MCF 10A (cell line): ENCODE measurements around the gene ST6GALNAC2. TPM values are rescaled to one million over a fixed set of nuclear protein-coding genes. Genes with fewer than 3 reads are reported as not detected.

ENCODE experiments used
- BruUV-seq: library from RNA; stranded (reverse); fragments of 400-500 nt; replicated peaks from 2 replicates; lab custom pipeline; 2021; lab: Mats Ljungman, UMichigan
- CTCF ChIA-PET: fragments of 300-600 bp; sonication (Branson Sonifier 250); formaldehyde crosslinking; extraction: SDS; loops from one replicate; lab custom pipeline; 2021; ENCODE audit warnings: antibody characterized with exemption, inconsistent platforms; lab: Yijun Ruan, JAX
- POLR2A ChIA-PET: fragments of 300-600, 350-650 bp; sonication (Branson Sonifier 250); formaldehyde crosslinking; extraction: SDS; loops from one replicate; lab custom pipeline; 2020; ENCODE audit warnings: antibody characterized with exemption, inconsistent platforms; lab: Yijun Ruan, JAX
- DNase-seq: peaks from one replicate; pipeline ENCODE4 v3.0.0-alpha.2; 2018; ENCODE audit not compliant: unreplicated experiment
- H3K27ac Mint-ChIP-seq: one replicate; pipeline ENCODE4 v1.8.0; 2022; ENCODE audit warnings: mild to moderate bottlenecking, low read depth, mixed read lengths; ENCODE audit not compliant: unreplicated experiment
- H3K27me3 Mint-ChIP-seq: one replicate; pipeline ENCODE4 v1.8.0; 2022; ENCODE audit warnings: mixed read lengths; ENCODE audit not compliant: insufficient read depth, unreplicated experiment
- H3K36me3 Mint-ChIP-seq: one replicate; pipeline ENCODE4 v1.8.0; 2022; ENCODE audit warnings: mild to moderate bottlenecking, moderate library complexity, mixed read lengths; ENCODE audit not compliant: insufficient read depth, unreplicated experiment
- H3K4me1 Mint-ChIP-seq: one replicate; pipeline ENCODE4 v1.8.0; 2022; ENCODE audit warnings: mixed read lengths; ENCODE audit not compliant: insufficient read depth, unreplicated experiment
- H3K4me3 Mint-ChIP-seq: one replicate; pipeline ENCODE4 v1.8.0; 2022; ENCODE audit warnings: mild to moderate bottlenecking, moderate library complexity, mixed read lengths; ENCODE audit not compliant: unreplicated experiment
- H3K9me3 Mint-ChIP-seq: one replicate; pipeline ENCODE4 v1.8.0; 2022; ENCODE audit warnings: mixed read lengths; ENCODE audit not compliant: unreplicated experiment
- CTCF ChIP-seq: fragments of 200-600 bp; IDR thresholded peaks from one replicate; pipeline ENCODE4 v1.8.0; 2022; ENCODE audit warnings: antibody characterized with exemption, mild to moderate bottlenecking; ENCODE audit not compliant: unreplicated experiment
- intact Hi-C: fragments of 100-400 bp; cut with micrococcal nuclease; formaldehyde crosslinking; loops from 2 replicates; pipeline ENCODE4 v1.14.1; 2022
- total RNA-seq: library from RNA; stranded (reverse); gene quantifications from 2 replicates; pipeline ENCODE4 v1.2.3, GENCODE V29; 2022

The ST6GALNAC2 gene
- total RNA-seq, 1 experiment from 2014 or later, result 7.7 TPM

GRCh38 chr17:76549539-76549938 is 36.1 kb downstream of the ST6GALNAC2 start:
- Mint-ChIP-seq H3K36me3 (no peaks in the 10 kb centered on the region), H3K27me3 (peaks cover 3% of the 10 kb centered on the region), H3K4me3 (peak overlapping the region; percentile 30), H3K4me1 (peaks cover 11% of the 10 kb centered on the region), H3K27ac (peak overlapping the region; percentile 68), H3K9me3 (no peaks in the 10 kb centered on the region)
- POLR2A ChIA-PET, result interaction anchor here (0.8 to 4.5 kb wide), 11 partner anchors 8 to 176 kb away, joined by 3 to 30 read pairs (median 4); partner anchors contain the start of gene ST6GALNAC2
- no peak for TF ChIP-seq CTCF
- CTCF ChIA-PET, result interaction anchor here (0.7 to 2.9 kb wide), 6 partner anchors 10 to 75 kb away, joined by 3 to 14 read pairs (median 5); no protein-coding TSS in a partner anchor
- DNase-seq, result no peak
- intact Hi-C loops, result no loop called here
- no TSS peak for BruUV-seq

- TF ChIP-seq CTCF, result no peak
- POLR2A ChIA-PET, result interaction anchor here (0.8 to 4.5 kb wide), 11 partner anchors 9 to 177 kb away, joined by 3 to 30 read pairs (median 4); partner anchors contain the start of gene ST6GALNAC2
- Mint-ChIP-seq H3K27me3 (peaks cover 7% of the 10 kb centered on the region), H3K27ac (no peak overlapping the region), H3K4me1 (peaks cover 10% of the 10 kb centered on the region), H3K36me3 (no peaks in the 10 kb centered on the region), H3K9me3 (no peaks in the 10 kb centered on the region), H3K4me3 (no peak overlapping the region)
- CTCF ChIA-PET, result interaction anchor here (0.6 to 2.1 kb wide), 5 partner anchors 11 to 75 kb away, joined by 3 to 14 read pairs (median 4); no protein-coding TSS in a partner anchor
- DNase-seq, result no peak
- intact Hi-C loops, result no loop called here
- BruUV-seq, result no TSS peak
These were observed 36.5 kb downstream of the ST6GALNAC2 start for GRCh38 chr17:76549215-76549518.

GRCh38 chr17:76548378-76549214 is 37.1 kb downstream of the ST6GALNAC2 start:
- no peak overlapping the region for H3K4me3 Mint-ChIP-seq
- TF ChIP-seq CTCF, result no peak
- peaks cover 10% of the 10 kb centered on the region for H3K4me1 Mint-ChIP-seq
- no peak for DNase-seq
- no peak overlapping the region for H3K27ac Mint-ChIP-seq
- intact Hi-C loops, result no loop called here
- POLR2A ChIA-PET, result interaction anchor here (0.8 to 4.5 kb wide), 11 partner anchors 9 to 177 kb away, joined by 3 to 30 read pairs (median 4); partner anchors contain the start of gene ST6GALNAC2
- no peaks in the 10 kb centered on the region for H3K36me3 Mint-ChIP-seq
- peaks cover 12% of the 10 kb centered on the region for H3K27me3 Mint-ChIP-seq
- no TSS peak for BruUV-seq
- CTCF ChIA-PET, result interaction anchor here (0.6 to 2.1 kb wide), 4 partner anchors 11 to 76 kb away, joined by 4 to 14 read pairs (median 4); no protein-coding TSS in a partner anchor
- H3K9me3 Mint-ChIP-seq, result no peaks in the 10 kb centered on the region

GRCh38 chr17:76547642-76548202 is 37.9 kb downstream of the ST6GALNAC2 start:
- no peak for DNase-seq
- no peaks in the 10 kb centered on the region for H3K9me3 Mint-ChIP-seq
- peaks cover 10% of the 10 kb centered on the region for H3K4me1 Mint-ChIP-seq
- H3K36me3 Mint-ChIP-seq, result no peaks in the 10 kb centered on the region
- intact Hi-C loops, result loop anchor here (1.0 kb wide), 1 partner anchor 24 kb away; no protein-coding TSS in a partner anchor
- no peak overlapping the region for H3K27ac Mint-ChIP-seq
- BruUV-seq, result no TSS peak
- CTCF ChIA-PET, result interaction anchor here (1.1 to 3.1 kb wide), 5 partner anchors 15 to 45 kb away, joined by 3 to 41 read pairs (median 6); no protein-coding TSS in a partner anchor
- H3K27me3 Mint-ChIP-seq, result peaks cover 12% of the 10 kb centered on the region
- no peak for TF ChIP-seq CTCF
- no peak overlapping the region for H3K4me3 Mint-ChIP-seq
- POLR2A ChIA-PET, result interaction anchor here (0.7 to 5.0 kb wide), 7 partner anchors 10 to 37 kb away, joined by 3 to 68 read pairs (median 14); no protein-coding TSS in a partner anchor
